K562 (cell line): ENCODE results near the gene SPECC1L. TPM values are rescaled to one million over a fixed set of nuclear protein-coding genes. Genes with fewer than 3 reads are reported as not detected.
A peak's percentile ranks its signal among the peaks of the same experiment; 100 is the strongest.

Experiments
- CTBP1 ChIP-seq: fragments of 450-650 bp; IDR thresholded peaks from 2 replicates; pipeline ENCODE4 v1.6.1; 2016; ENCODE audit warnings: borderline replicate concordance
- EGR1 ChIP-seq: fragments of 450-650 bp; conservative IDR thresholded peaks from 2 replicates; pipeline ENCODE4 v1.6.1; 2017; ENCODE audit warnings: mild to moderate bottlenecking
- EHMT2 ChIP-seq: fragments of 450-650 bp; IDR thresholded peaks from 2 replicates; pipeline ENCODE4 v1.6.1; 2018; ENCODE audit warnings: antibody characterized with exemption
- FOSL1 ChIP-seq: fragments of 200-800 bp; sonication (Bioruptor generic); conservative IDR thresholded peaks from 2 replicates; pipeline ENCODE4 v1.6.1; 2016; ENCODE audit warnings: missing genetic modification characterization, missing compliant biosample characterization
- JUND ChIP-seq, 2 experiments: IDR thresholded peaks; 2 replicates in 1 of 2; 3 replicates in 1 of 2; pipeline ENCODE4 v1.6.1; 2011; ENCODE audit warnings: borderline replicate concordance in 2 of 2, low read depth in 2 of 2, low read length in 2 of 2, improper control_type of control experiment in 1 of 2, missing biosample characterization in 1 of 2, missing genetic modification characterization in 1 of 2, missing genetic modification reagents in 1 of 2
- KDM1A ChIP-seq, 2 experiments: fragments of 450-650 bp; IDR thresholded peaks; 2 replicates each; pipeline ENCODE4 v1.6.1; 2016; ENCODE audit warnings: mild to moderate bottlenecking in 2 of 2
- L3MBTL2 ChIP-seq: fragments of 450-650 bp; IDR thresholded peaks from 2 replicates; pipeline ENCODE4 v1.6.1; 2016; ENCODE audit warnings: mild to moderate bottlenecking, moderate library complexity
- MEF2D ChIP-seq: conservative IDR thresholded peaks from 2 replicates; pipeline ENCODE4 v1.6.1; 2016; ENCODE audit warnings: low read depth, missing genetic modification characterization, missing compliant biosample characterization
- NR2C2 ChIP-seq, 2 experiments: fragments of 200-800 bp in 1 of 2; sonication (Bioruptor generic) in 1 of 2; sonication (generic) in 1 of 2; formaldehyde crosslinking in 1 of 2; IDR thresholded peaks; 2 replicates each; pipeline versions ENCODE4 v1.6.1 to v1.8.0; 2016 to 2022; ENCODE audit warnings: mild to moderate bottlenecking in 1 of 2, missing compliant biosample characterization in 1 of 2, missing genetic modification characterization in 1 of 2, missing genetic modification reagents in 1 of 2
- RBM25 ChIP-seq: fragments of 200-400 bp; formaldehyde crosslinking; IDR thresholded peaks from 2 replicates; pipeline ENCODE4 v1.6.1; 2018; ENCODE audit warnings: low read length, low read depth, moderate library complexity; ENCODE audit not compliant: severe bottlenecking
- RCOR1 ChIP-seq, 2 experiments: IDR thresholded peaks; 2 replicates each; pipeline ENCODE4 v1.6.1; 2012; ENCODE audit warnings: low read depth in 2 of 2, low read length in 2 of 2, borderline replicate concordance in 1 of 2, improper control_type of control experiment in 1 of 2
- SAFB ChIP-seq: fragments of 200-400 bp; formaldehyde crosslinking; IDR thresholded peaks from 2 replicates; pipeline ENCODE4 v1.6.1; 2017; ENCODE audit warnings: low read depth, low read length, borderline replicate concordance
- SIN3A ChIP-seq, 2 experiments: fragments of 150-350 bp in 1 of 2; IDR thresholded peaks; 2 replicates each; pipeline ENCODE4 v1.6.1; 2011 to 2016; ENCODE audit warnings: borderline replicate concordance in 2 of 2, low read depth in 2 of 2, low read length in 2 of 2, mild to moderate bottlenecking in 2 of 2, moderate library complexity in 2 of 2; ENCODE audit not compliant: control insufficient read depth in 1 of 2
- TEAD1 ChIP-seq, 2 experiments: fragments of 450-650 bp in 1 of 2; sonication (generic) in 1 of 2; formaldehyde crosslinking; IDR thresholded peaks; 2 replicates each; pipeline versions ENCODE4 v1.4.0 to v1.8.0; 2020 to 2022; ENCODE audit warnings: mild to moderate bottlenecking in 2 of 2, missing genetic modification reagents in 1 of 2
- YY1 ChIP-seq, 3 experiments: IDR thresholded peaks; 2 replicates each; pipeline ENCODE4 v1.6.1; 2011; ENCODE audit warnings: low read length in 2 of 3, mild to moderate bottlenecking in 2 of 3, moderate library complexity in 2 of 3, borderline replicate concordance in 1 of 3, control low read depth in 1 of 3, low read depth in 1 of 3; ENCODE audit not compliant: insufficient read depth in 3 of 3, insufficient replicate concordance in 2 of 3, control insufficient read depth in 1 of 3, insufficient read length in 1 of 3; ENCODE audit errors: extremely low read depth in 1 of 3
- ZNF140 ChIP-seq: fragments of 250-450 bp; sonication (Bioruptor Pico); IDR thresholded peaks from 2 replicates; pipeline ENCODE4 v1.8.0; 2021; ENCODE audit warnings: moderate library complexity, mild to moderate bottlenecking, inconsistent platforms
- ZNF23 ChIP-seq: fragments of 250-450 bp; sonication (Bioruptor Pico); IDR thresholded peaks from 2 replicates; pipeline ENCODE4 v1.4.0; 2020; ENCODE audit warnings: mild to moderate bottlenecking
- ZNF395 ChIP-seq: fragments of 200-800 bp; sonication (Bioruptor generic); IDR thresholded peaks from 2 replicates; pipeline ENCODE4 v1.6.1; 2017; ENCODE audit warnings: missing genetic modification characterization, missing compliant biosample characterization
- ZNF592 ChIP-seq: fragments of 450-650 bp; IDR thresholded peaks from 2 replicates; pipeline ENCODE4 v1.6.1; 2017; ENCODE audit warnings: antibody characterized with exemption, mild to moderate bottlenecking
- ZNF707 ChIP-seq: fragments of 250-450 bp; sonication (Bioruptor Pico); conservative IDR thresholded peaks from 2 replicates; pipeline ENCODE4 v1.8.0; 2022; ENCODE audit warnings: inconsistent platforms, mild to moderate bottlenecking, moderate library complexity
- ZNF766 ChIP-seq: fragments of 200-800 bp; sonication (Bioruptor generic); conservative IDR thresholded peaks from 2 replicates; pipeline ENCODE4 v1.6.1; 2016; ENCODE audit warnings: missing genetic modification characterization, missing compliant biosample characterization
- polyA plus RNA-seq, 8 experiments: library from polyadenylated mRNA; depleted of rRNA in 4 of 8; stranded (reverse) in 5 of 8; unstranded in 3 of 8; fragments of >200 nt; fragmentation: Nextera tagmentation in 2 of 8; fragmentation: Illumina TruSeq in 1 of 8; extraction: Ambion mirVana in 2 of 8; extraction: Trizol in 1 of 8; gene quantifications; 2 replicates each; pipeline versions ENCODE4 v1.2.1 to v1.2.3, GENCODE V29; 2011 to 2014; ENCODE audit warnings: inconsistent platforms in 1 of 8, missing spikeins in 1 of 8
- total RNA-seq, 7 experiments: library from RNA; depleted of rRNA in 6 of 7; stranded (reverse); fragments of >200 nt in 6 of 7; fragmentation: Illumina TruSeq in 2 of 7; extraction: Trizol in 2 of 7; gene quantifications; 2 replicates each; pipeline versions ENCODE4 v1.2.1 to v1.2.3, GENCODE V29; 2011 to 2021; ENCODE audit warnings: low replicate concordance in 1 of 7

Gene SPECC1L
- total and polyA plus RNA-seq, 9 of the 15 experiments (the other 6 are each of a cell fraction or from before 2014, with no cell fraction given), result 1.4 to 27.9 (median 14.5) TPM

GRCh38 chr22:24465566-24465965, 194.9 kb downstream of the SPECC1L start (continued):
- peak; percentile 89 for TF ChIP-seq JUND (IDR thresholded peaks at IDR 0.05; ENCODE audit: borderline replicate concordance, low read depth, low read length)
- TF ChIP-seq JUND (tag; IDR thresholded peaks at IDR 0.05; ENCODE audit: borderline replicate concordance, low read depth, low read length), result peak; percentile 88; the same call in 2 of the 3 replicates
- TF ChIP-seq EGR1, result peak; percentile 25; the same call in 1 of the 2 replicates
- TF ChIP-seq RBM25, result no peak
- no peak for TF ChIP-seq NR2C2 (CRISPR knock-in tag; IDR thresholded peaks at IDR 0.05)
- peak; percentile 37; the same call in 1 of the 2 replicates for TF ChIP-seq NR2C2 (tag; IDR thresholded peaks at IDR 0.05)
- peak; percentile 59 for TF ChIP-seq EHMT2
- no peak for TF ChIP-seq SAFB
- TF ChIP-seq CTBP1, result 0 out of 2 replicates have a peak, but pooled peaks have one; percentile 30
- peak; percentile 71 for TF ChIP-seq ZNF766 (CRISPR knock-in tag)
- peak in 1 of 2 experiments; percentile 51; a peak in 1 of 4 replicates for TF ChIP-seq RCOR1 (IDR thresholded peaks at IDR 0.05; ENCODE audit: borderline replicate concordance in 1 of 2, low read depth in 2 of 2, low read length in 2 of 2)
- no peak for TF ChIP-seq SIN3A (IDR thresholded peaks at IDR 0.05; ENCODE audit: borderline replicate concordance in 2 of 2, control insufficient read depth in 1 of 2, low read depth in 2 of 2, low read length in 2 of 2)
- TF ChIP-seq MEF2D (tag), result peak; percentile 51; the same call in 1 of the 2 replicates
- peak; percentile 92 for TF ChIP-seq FOSL1
- peak; percentile 67 for TF ChIP-seq L3MBTL2
- TF ChIP-seq KDM1A (IDR thresholded peaks at IDR 0.05), result peak in 1 of 2 experiments; percentile 30; a peak in 1 of 4 replicates
- no peak for TF ChIP-seq ZNF140
- TF ChIP-seq ZNF707 (CRISPR knock-in tag), result no peak
- peak; percentile 59 for TF ChIP-seq ZNF395 (CRISPR knock-in tag)
- TF ChIP-seq ZNF23 (CRISPR knock-in tag), result no peak
- peak in 1 of 2 experiments; percentile 41; a peak in 1 of 4 replicates for TF ChIP-seq TEAD1 (CRISPR knock-in tag; IDR thresholded peaks at IDR 0.05)
- peak; percentile 70 for TF ChIP-seq ZNF592
- TF ChIP-seq YY1 (IDR thresholded peaks at IDR 0.05; ENCODE audit: borderline replicate concordance in 1 of 3, control insufficient read depth in 1 of 3, extremely low read depth in 1 of 3, insufficient read depth in 3 of 3, insufficient read length in 1 of 3, insufficient replicate concordance in 2 of 3, low read depth in 1 of 3, low read length in 2 of 3), result peak in 1 of 3 experiments; percentile 52
